IgD-negative memory B cell (primary cell): ENCODE measurements around the gene SEC23B. TPM values are rescaled to one million over a fixed set of nuclear protein-coding genes. Genes with fewer than 3 reads are reported as not detected.
"Not testable (repeated sequence)": the region's sequence is repeated elsewhere in the genome, so short reads cannot be mapped to it uniquely, and the experiment has no call there.

Experiments
- H3K27ac Mint-ChIP-seq, 3 donors: one replicate each; pipeline ENCODE4 v1.8.0; 2020 to 2022; ENCODE audit warnings: mild to moderate bottlenecking in 3 of 3, mixed read lengths in 3 of 3, moderate library complexity in 1 of 3
- H3K27me3 Mint-ChIP-seq: one replicate; pipeline ENCODE4 v1.8.0; 2021; ENCODE audit warnings: mixed read lengths
- H3K36me3 Mint-ChIP-seq: one replicate; pipeline ENCODE4 v1.8.0; 2020; ENCODE audit warnings: mild to moderate bottlenecking, mixed read lengths
- H3K4me1 Mint-ChIP-seq, 3 donors: one replicate each; pipeline ENCODE4 v1.8.0; 2020 to 2022; ENCODE audit warnings: mixed read lengths in 3 of 3, mild to moderate bottlenecking in 1 of 3
- H3K4me3 Mint-ChIP-seq, 4 donors: one replicate each; pipeline ENCODE4 v1.8.0; 2020 to 2022; ENCODE audit warnings: mild to moderate bottlenecking in 4 of 4, mixed read lengths in 4 of 4, moderate library complexity in 3 of 4
- H3K9me3 Mint-ChIP-seq, 3 donors: one replicate each; pipeline ENCODE4 v1.8.0; 2020 to 2021; ENCODE audit warnings: mixed read lengths in 3 of 3, mild to moderate bottlenecking in 1 of 3
- polyA plus RNA-seq: library from polyadenylated mRNA; unstranded; fragments of 300-500 nt; fragmentation: Illumina TruSeq; gene quantifications from one replicate; pipeline ENCODE4 v1.2.3, GENCODE V29; 2021

Gene SEC23B
- 41.1 TPM for polyA plus RNA-seq

DNA sequence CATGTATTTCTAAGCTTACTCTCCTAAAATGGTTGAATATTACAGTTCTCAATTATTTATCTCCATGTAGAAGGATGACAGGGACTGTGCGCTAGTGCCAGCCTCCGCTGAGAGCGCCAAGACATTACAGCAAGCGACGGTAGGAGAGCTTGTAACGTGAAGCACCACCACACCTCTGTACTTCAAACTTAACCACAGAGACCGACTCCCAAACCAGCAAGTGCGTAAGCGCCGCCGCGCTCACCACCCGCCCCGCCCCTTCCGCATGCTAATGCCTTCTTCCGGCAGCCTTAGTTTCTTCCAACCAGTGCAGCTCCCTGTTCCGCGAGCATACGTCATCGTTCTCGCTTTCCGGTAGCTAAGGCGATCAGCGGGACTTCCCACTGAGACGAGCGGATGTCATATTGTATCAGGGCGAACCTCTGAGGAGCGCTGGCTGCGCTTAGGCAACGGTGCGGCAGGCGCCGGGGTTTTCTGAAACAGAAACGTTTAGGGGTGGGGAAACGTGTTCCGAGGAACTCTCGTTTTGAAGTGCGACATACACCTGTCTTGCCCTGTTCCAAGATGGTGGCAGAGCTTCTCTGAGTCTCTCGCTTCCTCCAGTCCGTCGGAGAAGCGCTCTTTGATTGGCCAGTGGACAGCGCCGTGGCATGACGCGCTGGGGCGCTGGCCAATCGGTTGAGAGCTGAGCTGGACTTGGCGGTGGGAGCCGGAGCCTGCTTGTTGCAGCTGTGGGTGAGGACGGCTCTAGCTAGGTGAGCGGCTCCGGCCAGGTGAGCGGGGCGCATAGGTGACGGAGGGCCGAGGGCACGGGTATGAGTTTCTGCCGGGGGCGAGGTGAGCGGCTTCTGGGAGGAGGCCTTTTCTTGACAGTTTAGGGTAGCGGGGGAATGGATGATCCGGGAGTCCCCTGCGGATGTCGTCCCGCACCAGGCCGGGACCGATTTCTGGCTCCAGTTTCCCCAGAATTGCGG is at the start of gene SEC23B:
Gene SEC23B, plus strand, starts transcription at position 723 of the 974 bp plus-strand sequence. CDS start 2,896 bp downstream, outside the sequence.
- H3K36me3 Mint-ChIP-seq = peaks cover 6% of the 10 kb centered on the region
- H3K4me1 Mint-ChIP-seq = peaks cover 19 to 27% (median 24%) of the 10 kb centered on the region in 3 donors
- no peaks in the 10 kb centered on the region for H3K9me3 Mint-ChIP-seq
- peak within 1 kb of the TSS; percentile 97 to 100 (median 99) for H3K27ac Mint-ChIP-seq
- H3K4me3 Mint-ChIP-seq = peak within 1 kb of the TSS; percentile 98 to 99 (median 98)
- H3K27me3 Mint-ChIP-seq = peaks cover 2% of the 10 kb centered on the region

DNA sequence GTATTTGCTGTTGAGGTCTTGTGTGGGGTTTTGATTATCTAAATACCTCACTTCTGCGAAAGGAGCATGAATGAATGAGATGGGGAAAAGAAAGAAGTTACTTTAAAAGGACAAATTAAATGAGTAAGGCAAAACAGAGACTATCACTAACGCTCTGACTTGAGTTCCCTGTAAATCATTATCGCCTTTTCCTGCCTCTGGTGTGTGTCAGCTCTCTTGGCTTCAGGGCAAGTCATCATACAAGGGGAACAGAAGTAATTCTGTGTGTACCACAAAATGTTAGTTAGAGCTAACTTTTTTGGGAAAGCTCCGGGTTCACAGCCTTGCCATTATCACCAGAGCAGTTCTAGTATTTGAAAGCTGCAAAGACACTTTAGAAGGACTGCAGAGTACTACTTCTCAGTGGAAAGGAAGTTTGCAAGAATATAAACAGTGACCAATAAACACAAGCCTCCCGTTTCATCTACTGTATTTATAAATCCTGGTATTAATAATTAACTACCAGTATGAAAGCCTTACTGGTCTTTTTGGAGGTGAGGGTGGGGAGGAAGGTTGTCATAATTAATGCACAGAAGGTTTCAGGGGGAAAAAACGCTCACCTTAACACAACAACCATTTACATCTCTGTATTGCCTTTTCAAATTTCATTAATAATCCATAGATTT is 42.1 kb upstream of the SEC23B start:
- no peaks in the 10 kb centered on the region for H3K9me3 Mint-ChIP-seq
- no peaks in the 10 kb centered on the region for H3K36me3 Mint-ChIP-seq
- no peaks in the 10 kb centered on the region for H3K27me3 Mint-ChIP-seq
- H3K4me3 Mint-ChIP-seq = peak overlapping the region; percentile 96 to 100 (median 100)
- peak overlapping the region; percentile 64 to 99 (median 98) for H3K27ac Mint-ChIP-seq
- peaks cover 12 to 17% (median 14%) of the 10 kb centered on the region in 3 donors for H3K4me1 Mint-ChIP-seq

DNA sequence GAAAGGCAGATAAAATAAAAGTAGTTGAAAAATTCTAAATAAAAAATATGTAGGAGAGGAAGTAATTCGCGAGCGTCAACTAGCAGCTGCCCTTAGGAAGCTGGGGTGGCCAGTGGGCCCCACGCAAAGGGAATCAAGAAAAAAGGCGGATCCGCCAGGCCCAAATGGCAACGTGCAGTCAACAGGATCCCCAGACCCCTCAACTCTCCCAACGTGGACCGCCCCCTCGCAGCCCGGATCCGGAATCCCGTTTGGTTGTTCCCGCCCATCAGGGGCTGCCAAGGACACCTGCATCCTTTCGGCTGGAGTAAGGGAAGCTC is 41.2 kb upstream of the SEC23B start:
- H3K4me1 Mint-ChIP-seq = peaks cover 12 to 17% (median 14%) of the 10 kb centered on the region in 3 donors

DNA sequence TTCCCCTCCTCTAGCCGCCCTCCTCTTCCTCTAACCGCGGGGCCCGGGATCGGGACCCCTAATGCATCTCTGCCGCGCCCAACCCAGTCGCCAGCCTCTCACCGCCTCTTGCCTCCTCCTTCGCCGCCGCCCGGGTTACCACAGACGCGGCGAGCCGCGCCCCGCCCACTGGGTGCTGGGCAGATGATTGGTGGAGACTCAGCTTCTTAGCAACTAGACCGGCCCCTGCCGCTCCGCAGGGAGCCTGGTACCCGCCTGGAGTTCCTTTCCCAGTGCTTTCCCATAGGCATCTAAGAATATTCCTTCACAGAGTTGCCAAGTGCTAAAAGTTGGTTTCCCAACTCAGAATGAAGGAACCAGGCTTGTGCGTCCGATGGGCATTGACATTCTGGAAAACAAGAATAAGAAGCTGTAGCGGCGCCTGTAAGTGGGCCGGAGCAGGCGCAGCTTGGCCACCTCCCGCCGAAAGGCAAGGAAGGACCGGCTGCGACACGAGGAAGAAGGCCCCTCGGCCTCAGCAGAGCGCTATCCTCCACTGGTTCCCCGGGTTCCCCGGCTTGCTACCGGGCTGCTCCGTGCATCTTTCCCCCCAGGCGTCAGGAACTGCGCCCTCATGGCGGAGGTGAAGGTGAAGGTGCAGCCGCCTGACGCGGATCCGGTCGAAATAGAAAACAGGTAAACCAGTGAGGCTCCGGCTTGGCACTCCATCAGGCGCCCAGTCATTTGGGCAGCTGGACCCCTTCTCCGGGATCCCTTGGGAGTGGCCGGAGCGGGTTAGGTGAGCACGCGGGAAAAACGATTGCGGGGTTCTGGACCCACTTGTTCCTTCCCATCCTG is 40.6 kb upstream of the SEC23B start, which contains the start of the genes DZANK1 and POLR3F:
Gene DZANK1, minus strand, starts transcription at position 137 of the 837 bp plus-strand sequence. CDS start 1,672 bp downstream, outside the sequence.
Gene POLR3F, plus strand, starts transcription at position 497 of the 837 bp plus-strand sequence. Its CDS starts 117 bp downstream, at position 614.
- Mint-ChIP-seq H3K36me3 (no peaks in the 10 kb centered on the region), H3K9me3 (no peaks in the 10 kb centered on the region), H3K27ac (peak within 1 kb of the TSS; percentile 98 to 99 (median 98)), H3K4me1 (peaks cover 12 to 17% (median 14%) of the 10 kb centered on the region in 3 donors), H3K4me3 (peak within 1 kb of the TSS; percentile 96 to 100 (median 100)), H3K27me3 (no peaks in the 10 kb centered on the region)

More for the DNA sequence above, 41.2 kb upstream of the SEC23B start:
- Mint-ChIP-seq H3K9me3 (no peaks in the 10 kb centered on the region), H3K36me3 (no peaks in the 10 kb centered on the region), H3K4me3 (peak overlapping the region; percentile 96 to 100 (median 100)), H3K27me3 (no peaks in the 10 kb centered on the region), H3K27ac (peak overlapping the region; percentile 98 to 99 (median 98))

DNA sequence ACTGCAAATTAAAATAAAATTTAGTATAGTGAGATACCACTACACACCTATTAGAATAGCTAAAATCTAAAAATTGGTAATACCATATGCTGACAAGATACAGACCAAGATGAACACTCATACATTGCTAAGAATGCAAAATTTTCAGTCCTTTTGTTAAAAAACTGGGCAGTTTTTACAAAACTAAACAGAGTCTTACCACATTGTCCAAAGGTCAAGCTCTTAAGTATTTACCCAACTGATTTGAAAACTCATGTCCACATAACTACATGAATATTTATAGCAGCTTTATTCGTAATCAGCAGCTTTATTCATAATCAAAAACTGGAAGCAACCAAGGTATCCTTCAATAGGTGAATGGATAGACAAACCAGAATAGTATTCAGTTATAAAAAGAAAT is 30.5 kb upstream of the SEC23B start:
- no peaks in the 10 kb centered on the region for H3K27me3 Mint-ChIP-seq
- H3K4me1 Mint-ChIP-seq = no peaks in the 10 kb centered on the region
- no peak overlapping the region for H3K27ac Mint-ChIP-seq
- no peak overlapping the region for H3K4me3 Mint-ChIP-seq
- H3K9me3 Mint-ChIP-seq = no peaks in the 10 kb centered on the region
- peaks cover 9% of the 10 kb centered on the region for H3K36me3 Mint-ChIP-seq

DNA sequence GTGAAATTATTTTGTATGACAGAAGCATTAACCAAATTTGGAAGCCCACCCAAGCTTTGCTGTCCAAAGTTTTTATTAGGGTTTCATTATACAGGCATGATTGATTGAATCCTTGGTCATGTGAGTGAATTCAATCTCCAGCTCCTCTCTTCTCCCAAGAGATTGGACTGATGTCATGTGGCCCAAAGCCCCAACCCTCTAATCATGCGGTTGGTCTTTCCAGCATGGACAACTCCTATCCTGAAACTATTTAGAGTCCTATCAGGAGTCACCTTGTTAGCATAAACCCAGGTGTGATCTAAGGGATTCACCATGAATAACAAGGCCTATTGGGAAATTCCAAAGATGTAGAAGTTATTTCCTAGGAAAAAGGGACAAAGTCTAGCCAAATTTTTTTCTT is 29.9 kb upstream of the SEC23B start:
- Mint-ChIP-seq H3K4me3 (no peak overlapping the region), H3K27me3 (no peaks in the 10 kb centered on the region), H3K4me1 (no peaks in the 10 kb centered on the region), H3K36me3 (peaks cover 9% of the 10 kb centered on the region), H3K27ac (no peak overlapping the region), H3K9me3 (no peaks in the 10 kb centered on the region)

DNA sequence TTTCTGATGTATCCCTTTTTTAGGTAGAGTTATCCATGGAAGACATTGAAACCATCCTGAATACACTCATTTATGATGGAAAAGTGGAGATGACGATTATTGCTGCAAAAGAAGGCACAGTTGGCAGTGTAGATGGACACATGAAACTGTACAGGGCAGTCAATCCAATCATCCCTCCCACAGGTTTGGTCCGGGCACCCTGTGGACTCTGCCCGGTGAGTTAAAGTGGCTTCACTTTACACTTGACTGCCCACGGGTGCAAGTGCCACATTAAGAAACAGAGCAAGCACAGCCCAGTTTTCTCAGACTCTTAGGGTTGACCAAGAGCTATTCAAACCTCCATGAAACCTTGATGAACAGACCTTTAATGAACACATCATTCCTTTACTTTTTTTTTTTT is 26.1 kb upstream of the SEC23B start:
- Mint-ChIP-seq H3K27me3 (no peaks in the 10 kb centered on the region), H3K9me3 (no peaks in the 10 kb centered on the region), H3K4me3 (no peak overlapping the region), H3K36me3 (peaks cover 8% of the 10 kb centered on the region), H3K4me1 (no peaks in the 10 kb centered on the region), H3K27ac (no peak overlapping the region)

DNA sequence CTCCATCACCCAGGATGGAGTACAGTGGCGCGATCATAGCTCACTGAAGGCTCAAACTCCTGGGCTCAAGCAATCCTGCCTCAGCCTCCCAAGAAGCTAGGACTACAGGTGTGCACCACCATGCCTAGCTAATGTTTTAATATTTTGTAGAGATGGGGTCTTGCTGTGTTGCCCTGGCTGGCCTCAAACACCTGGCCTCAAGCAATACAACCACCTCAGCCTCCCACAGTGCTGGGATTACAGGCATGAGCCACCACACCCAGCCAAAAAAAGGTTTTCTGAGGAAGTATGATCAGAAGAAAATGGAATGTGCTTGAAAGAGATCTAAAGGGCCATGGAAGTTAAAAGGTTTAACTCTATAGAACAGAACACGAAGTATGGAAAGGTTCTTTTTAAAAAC is 19.4 kb upstream of the SEC23B start:
- H3K27me3 Mint-ChIP-seq = no peaks in the 10 kb centered on the region
- H3K36me3 Mint-ChIP-seq = peaks cover 8% of the 10 kb centered on the region
- no peak overlapping the region for H3K27ac Mint-ChIP-seq
- H3K4me1 Mint-ChIP-seq = peaks cover 0 to 1% (median 0%) of the 10 kb centered on the region in 3 donors
- H3K9me3 Mint-ChIP-seq = no peaks in the 10 kb centered on the region
- H3K4me3 Mint-ChIP-seq = no peak overlapping the region

DNA sequence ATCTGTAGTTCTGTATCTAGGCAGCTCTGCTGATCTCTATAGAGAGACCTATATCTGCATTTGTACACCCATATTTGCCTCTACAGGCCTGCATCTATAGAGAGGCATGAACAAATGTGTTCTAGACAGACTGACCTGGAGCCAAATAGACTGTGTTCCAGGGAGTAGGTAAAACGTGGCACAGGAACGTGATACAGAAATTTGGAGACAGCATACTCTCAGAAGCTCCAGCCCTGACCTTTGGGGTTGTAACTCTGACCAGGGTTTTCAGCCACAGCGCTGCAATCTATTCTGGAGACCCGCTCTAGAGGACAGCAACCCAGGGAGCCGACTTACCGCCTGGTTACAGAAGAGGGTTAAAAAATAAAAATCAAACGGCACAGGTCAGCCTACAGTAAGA is 11.7 kb upstream of the SEC23B start:
- H3K27ac Mint-ChIP-seq = peak overlapping the region in 1 of 3 donors; percentile 26
- no peaks in the 10 kb centered on the region for H3K27me3 Mint-ChIP-seq
- peaks cover 8% of the 10 kb centered on the region for H3K36me3 Mint-ChIP-seq
- H3K9me3 Mint-ChIP-seq = no peaks in the 10 kb centered on the region
- H3K4me3 Mint-ChIP-seq = peak overlapping the region; percentile 95 to 99 (median 97)
- peaks cover 11 to 20% (median 14%) of the 10 kb centered on the region in 3 donors for H3K4me1 Mint-ChIP-seq

DNA sequence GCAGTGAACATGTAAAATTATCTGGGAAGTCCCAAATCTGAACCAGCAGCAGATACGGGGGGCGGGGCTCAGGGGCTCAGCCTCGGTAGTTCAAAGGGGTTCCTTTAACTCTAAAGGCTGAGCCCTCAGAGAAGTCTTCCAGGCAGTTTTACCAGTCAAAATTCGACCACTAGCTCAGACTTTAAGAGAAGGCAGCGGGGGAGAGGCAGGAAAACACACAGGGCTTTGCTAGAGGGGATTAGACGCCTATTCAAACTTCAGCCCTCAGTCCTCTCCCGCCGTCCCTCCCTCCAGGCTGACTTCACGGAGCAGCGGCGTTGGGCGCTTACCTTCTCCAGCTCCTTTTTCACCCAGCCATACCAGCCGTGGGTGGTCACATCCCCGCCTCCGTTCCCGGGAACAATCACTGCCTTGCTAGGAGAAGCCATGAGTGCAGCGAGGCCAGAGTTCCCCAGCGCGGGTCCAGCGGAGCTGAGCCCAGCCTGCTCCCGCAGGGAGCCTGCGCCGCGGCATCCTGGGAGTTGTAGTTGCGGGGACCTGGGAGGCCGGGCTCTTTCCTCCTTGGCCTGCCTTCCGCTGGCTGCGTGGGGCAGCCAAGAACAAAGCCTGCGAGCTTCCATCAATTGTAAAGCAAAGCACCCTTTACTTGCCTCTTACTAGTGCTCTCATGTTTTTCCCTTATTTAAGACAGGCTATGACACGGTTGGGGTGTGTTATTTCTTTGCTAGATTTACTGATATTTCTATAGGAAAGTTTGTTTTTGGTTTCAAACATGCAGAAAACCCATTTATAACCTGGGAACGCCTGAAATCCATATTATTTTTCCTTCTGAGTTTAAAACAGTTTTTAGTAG is 10.8 kb upstream of the SEC23B start, which contains the start of gene RBBP9:
Gene RBBP9, minus strand, starts transcription at position 486 of the 853 bp plus-strand sequence. Its CDS starts 58 bp downstream, at position 428.
- Mint-ChIP-seq H3K9me3 (no peaks in the 10 kb centered on the region), H3K4me3 (peak within 1 kb of the TSS; percentile 95 to 99 (median 97)), H3K27ac (peak within 1 kb of the TSS; percentile 26 to 98 (median 90)), H3K27me3 (no peaks in the 10 kb centered on the region), H3K4me1 (peaks cover 11 to 20% (median 14%) of the 10 kb centered on the region in 3 donors), H3K36me3 (peaks cover 10% of the 10 kb centered on the region)

DNA sequence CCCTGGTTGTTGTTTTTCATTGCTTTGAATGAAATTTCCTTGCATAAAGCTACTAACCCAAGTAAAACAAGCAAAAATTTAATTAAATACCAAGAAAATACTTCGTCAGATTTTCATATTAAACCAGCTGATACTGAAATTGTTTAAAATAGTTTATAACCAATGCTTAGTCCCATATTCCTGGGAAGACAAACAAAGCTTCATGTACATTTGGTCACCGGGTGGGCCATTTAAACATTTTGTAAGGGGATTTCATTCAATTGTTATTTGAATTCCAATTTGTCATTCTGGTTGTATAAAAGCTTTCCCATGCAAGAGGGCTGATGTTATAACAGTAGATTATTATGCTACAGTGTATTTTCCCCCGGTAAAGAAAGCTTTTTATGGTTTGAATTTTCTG is 10.1 kb upstream of the SEC23B start:
- H3K27ac Mint-ChIP-seq = peak overlapping the region in 1 of 3 donors; percentile 90
- H3K9me3 Mint-ChIP-seq = no peaks in the 10 kb centered on the region
- no peaks in the 10 kb centered on the region for H3K27me3 Mint-ChIP-seq
- peak overlapping the region; percentile 95 to 99 (median 97) for H3K4me3 Mint-ChIP-seq
- peaks cover 11% of the 10 kb centered on the region for H3K36me3 Mint-ChIP-seq
- H3K4me1 Mint-ChIP-seq = peaks cover 11 to 20% (median 14%) of the 10 kb centered on the region in 3 donors

DNA sequence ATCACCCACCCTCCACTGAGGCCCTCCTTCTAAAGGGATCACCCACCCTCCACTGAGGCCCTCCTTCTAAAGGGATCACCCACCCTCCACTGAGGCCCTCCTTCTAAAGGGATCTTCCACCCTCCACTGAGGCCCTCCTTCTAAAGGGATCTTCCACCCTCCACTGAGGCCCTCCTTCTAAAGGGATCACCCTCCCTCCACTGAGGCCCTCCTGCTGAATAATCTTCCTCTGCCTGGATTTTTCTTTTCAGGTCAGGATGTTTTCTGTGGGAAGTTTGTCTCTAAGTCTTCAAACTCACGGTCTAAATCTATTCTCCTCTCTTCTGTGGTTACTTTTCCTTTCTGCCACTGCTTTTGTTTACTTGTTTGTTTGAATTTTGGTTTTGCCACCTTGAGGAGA is 6.1 kb upstream of the SEC23B start:
- H3K36me3 Mint-ChIP-seq, H3K9me3 Mint-ChIP-seq, H3K4me1 Mint-ChIP-seq, H3K27me3 Mint-ChIP-seq, H3K4me3 Mint-ChIP-seq: not testable (repeated sequence)
- H3K27ac Mint-ChIP-seq = peak overlapping the region in 1 of 3 donors; percentile 20

DNA sequence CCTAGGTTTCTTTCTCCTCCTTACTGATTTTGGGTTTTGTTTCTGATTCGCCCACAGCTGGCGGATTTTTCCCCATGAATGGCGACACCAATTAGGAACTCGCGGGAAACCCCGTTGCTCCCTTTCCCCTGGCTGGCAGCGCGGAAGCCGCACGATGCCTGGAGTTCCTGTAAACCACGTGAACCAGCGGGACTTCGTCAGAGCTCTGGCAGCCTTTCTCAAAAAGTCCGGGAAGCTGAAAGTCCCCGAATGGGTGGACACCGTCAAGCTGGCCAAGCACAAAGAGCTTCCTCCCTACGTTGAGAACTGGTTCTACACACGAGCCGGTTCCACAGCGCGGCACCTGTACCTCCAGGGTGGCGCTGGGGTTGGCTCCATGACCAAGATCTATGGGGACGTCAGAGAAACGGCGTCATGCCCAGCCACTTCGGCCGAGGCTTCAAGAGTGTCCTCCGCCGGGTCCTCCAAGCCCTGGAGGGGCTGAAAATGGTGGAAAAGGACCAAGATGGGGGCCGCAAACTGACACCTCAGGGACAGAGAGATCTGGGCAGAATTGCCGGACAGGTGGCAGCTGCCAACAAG is 3.2 kb upstream of the SEC23B start:
- Mint-ChIP-seq H3K4me1 (peaks cover 17 to 19% (median 19%) of the 10 kb centered on the region in 3 donors), H3K36me3 (peaks cover 7% of the 10 kb centered on the region), H3K27me3 (peaks cover 2% of the 10 kb centered on the region), H3K27ac (peak overlapping the region in 1 of 3 donors; percentile 61), H3K9me3 (no peaks in the 10 kb centered on the region), H3K4me3 (peak overlapping the region in 1 of 4 donors; percentile 25)
